ENCODE measurements around the gene GRIN2A.

The GRIN2A gene

DNA sequence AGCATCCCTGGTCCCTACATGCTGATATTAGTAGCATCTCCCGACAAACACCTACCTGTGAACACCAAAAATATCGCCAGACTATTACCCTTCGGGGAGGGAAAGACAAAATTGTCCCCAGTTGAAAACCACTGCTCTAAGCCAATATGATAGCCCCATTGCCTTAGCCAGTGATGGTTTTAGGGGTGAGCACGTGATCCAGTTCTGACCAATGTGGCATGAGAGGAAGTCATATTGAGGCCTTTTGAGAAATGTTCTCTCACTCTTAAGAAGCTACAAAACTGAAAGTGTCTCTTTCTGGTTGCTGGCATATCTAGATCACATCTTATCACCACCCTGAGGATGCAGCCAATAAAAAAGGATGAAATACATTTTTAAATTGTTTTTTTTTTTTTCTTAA, 136.3 kb downstream of the GRIN2A start:
- TF ChIP-seq CTCF (IDR thresholded peaks at IDR 0.05; ENCODE audit: borderline replicate concordance, insufficient read depth, low read depth, low read length), result no peak
- H3K4me3 ChIP-seq (ENCODE audit: low read depth, low read length), result no peak overlapping the region

DNA sequence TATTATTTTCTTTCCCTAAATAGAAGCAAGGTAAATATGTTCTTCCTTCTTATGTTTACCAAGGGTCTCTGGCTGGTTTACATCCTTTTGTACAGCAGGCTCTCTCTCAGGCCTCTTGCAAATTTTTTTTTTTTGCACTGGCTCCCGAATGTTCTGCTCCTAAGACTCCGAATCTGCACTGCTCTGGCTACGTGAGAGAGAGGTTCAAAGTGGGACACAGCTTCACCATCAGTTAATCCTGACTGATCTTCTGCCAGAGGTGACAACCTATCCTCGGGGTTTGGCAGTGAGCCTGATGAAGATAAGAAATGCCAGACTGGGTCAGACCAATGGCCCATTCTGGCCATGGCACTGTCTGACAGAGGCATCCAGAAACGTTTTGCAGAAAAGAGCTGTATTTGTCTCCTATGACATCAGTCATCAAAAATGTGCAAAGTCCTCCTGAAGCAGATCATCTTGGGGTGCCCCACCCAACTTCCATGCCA, 136.9 kb downstream of the GRIN2A start:
- TF ChIP-seq CTCF (IDR thresholded peaks at IDR 0.05; ENCODE audit: borderline replicate concordance, insufficient read depth, low read depth, low read length), result no peak
- H3K4me3 ChIP-seq (ENCODE audit: low read depth, low read length), result no peak overlapping the region

DNA sequence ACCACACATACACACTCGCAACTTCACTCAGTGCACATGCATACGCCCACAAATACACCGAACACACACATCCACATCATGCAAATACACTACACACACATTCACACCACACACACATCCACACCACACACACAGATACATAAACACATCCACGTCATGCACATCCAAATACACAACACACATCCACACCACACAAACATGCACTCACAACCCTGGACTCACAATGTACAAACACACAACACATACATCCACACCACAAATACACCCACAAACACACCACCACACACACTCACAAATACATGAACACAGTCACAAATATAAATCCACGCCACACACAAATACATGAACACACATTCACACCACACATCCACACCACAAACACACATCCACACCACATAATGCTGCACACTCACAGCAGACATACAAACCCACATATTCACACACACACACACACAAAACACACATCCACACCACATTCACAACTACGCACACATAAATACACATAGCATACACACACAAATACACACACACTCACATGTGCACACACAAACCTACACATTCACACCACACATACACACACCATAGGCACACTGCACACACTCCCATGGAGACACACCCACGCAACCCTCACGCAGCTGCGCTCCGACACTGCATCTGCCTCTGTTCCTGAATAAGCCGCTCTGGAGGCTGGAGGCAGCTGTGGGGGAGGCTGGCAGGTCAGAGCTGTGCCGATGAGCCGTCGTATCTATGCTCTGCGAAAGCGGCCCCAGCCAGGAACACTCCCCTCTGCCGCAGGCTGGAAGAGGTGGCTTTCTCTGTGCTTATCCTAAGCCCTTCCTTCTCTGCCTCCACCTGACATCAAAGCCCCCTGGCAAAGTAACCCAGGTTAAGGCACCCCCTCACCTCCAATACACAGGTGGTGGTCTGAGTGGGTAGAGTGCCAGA, 141.8 kb downstream of the GRIN2A start:
- TF ChIP-seq CTCF (IDR thresholded peaks at IDR 0.05; ENCODE audit: borderline replicate concordance, insufficient read depth, low read depth, low read length), result no peak
- no peak overlapping the region for H3K4me3 ChIP-seq (ENCODE audit: low read depth, low read length)

GRCh38 chr16:10039220-10040096, 142.8 kb downstream of the GRIN2A start:
- H3K4me3 ChIP-seq (ENCODE audit: low read depth, low read length), result no peak overlapping the region
- no peak for TF ChIP-seq CTCF (IDR thresholded peaks at IDR 0.05; ENCODE audit: borderline replicate concordance, insufficient read depth, low read depth, low read length)

- no peak overlapping the region for H3K4me3 ChIP-seq (ENCODE audit: low read depth, low read length)
- no peak for TF ChIP-seq CTCF (IDR thresholded peaks at IDR 0.05; ENCODE audit: borderline replicate concordance, insufficient read depth, low read depth, low read length)
Measured at GRCh38 chr16:10037751-10038150, 144.5 kb downstream of the GRIN2A start.

- no peak overlapping the region for H3K4me3 ChIP-seq (ENCODE audit: low read depth, low read length)
- TF ChIP-seq CTCF (IDR thresholded peaks at IDR 0.05; ENCODE audit: borderline replicate concordance, insufficient read depth, low read depth, low read length), result no peak
Measured at GRCh38 chr16:10036956-10037355, 145.3 kb downstream of the GRIN2A start.
